HepG2 (cell line): ENCODE measurements around the gene UBE4A. TPM values are rescaled to one million over a fixed set of nuclear protein-coding genes. Genes with fewer than 3 reads are reported as not detected.

Experiments used
- ATAC-seq: fragments of 200-7000 bp; cut with Tn5 transposase; 3 replicates; pipeline ENCODE4 v1.9.1; 2020; ENCODE audit warnings: mild to moderate bottlenecking, moderate library complexity
- BruUV-seq: library from RNA; stranded (reverse); fragments of 400-500 nt; replicated peaks from 2 replicates; lab custom pipeline; 2021; lab: Mats Ljungman, UMichigan
- CTCF ChIA-PET: fragments of 300-600 bp; formaldehyde crosslinking; extraction: SDS; loops from one replicate; lab custom pipeline; 2021; ENCODE audit warnings: low total read pairs, inconsistent platforms, low intra/inter-chr PET ratio; lab: Yijun Ruan, JAX
- POLR2A ChIA-PET: fragments of 350-600 bp; sonication (Branson Sonifier 250); formaldehyde crosslinking; loops from one replicate; lab custom pipeline; 2020; ENCODE audit warnings: antibody characterized with exemption, inconsistent platforms; lab: Yijun Ruan, JAX
- DNase-seq: peaks from one replicate; pipeline ENCODE4 v3.0.0-alpha.2; 2015; ENCODE audit warnings: low spot score
- FAIRE-seq: peaks from 3 replicates; lab custom pipeline; 2011; peaks lifted over from hg19 to GRCh38; lab: Jason Lieb, UNC
- H2AFZ ChIP-seq: one replicate; pipeline ENCODE4 v1.6.1; 2011; ENCODE audit warnings: low read length, inconsistent platforms
- H3K27ac ChIP-seq: fragments of 300-600 bp; 3 replicates; pipeline ENCODE4 v1.8.0; 2011; ENCODE audit warnings: mixed run types, mild to moderate bottlenecking, mixed read lengths, low read length, inconsistent platforms; ENCODE audit not compliant: insufficient read depth; ENCODE audit errors: extremely low read length
- H3K27me3 ChIP-seq, 2 experiments: fragments of 200-600 bp in 1 of 2; 2 replicates in 1 of 2; 3 replicates in 1 of 2; pipeline versions ENCODE4 v1.6.0 to v1.8.0; 2011; ENCODE audit warnings: low read length in 2 of 2, mild to moderate bottlenecking in 2 of 2, moderate library complexity in 2 of 2, inconsistent platforms in 1 of 2; ENCODE audit not compliant: insufficient read depth in 2 of 2, control insufficient read depth in 1 of 2
- H3K36me3 ChIP-seq, 2 experiments: fragments of 200-600 bp in 1 of 2; replicated peaks in 1 of 2; 2 replicates in 1 of 2; 3 replicates in 1 of 2; pipeline versions ENCODE4 v1.5.1 to v1.8.0; 2011; ENCODE audit warnings: low read length in 2 of 2, inconsistent platforms in 1 of 2; ENCODE audit not compliant: insufficient read depth in 2 of 2, control insufficient read depth in 1 of 2
- H3K4me1 ChIP-seq: 2 replicates; pipeline ENCODE4 v1.5.1; 2012; ENCODE audit warnings: low read length, inconsistent platforms; ENCODE audit not compliant: insufficient read depth
- H3K4me2 ChIP-seq: 2 replicates; pipeline ENCODE4 v1.6.0; 2011; ENCODE audit warnings: low read depth, low read length, inconsistent platforms
- H3K4me3 ChIP-seq, 3 experiments: fragments of 200-600 bp in 1 of 3; sonication (generic), shearing (Covaris generic) in 1 of 3; replicated peaks in 1 of 3; 2 replicates each; pipeline ENCODE4 v1.5.1; 2011 to 2016; ENCODE audit warnings: low read length in 3 of 3, inconsistent platforms in 2 of 3, low read depth in 2 of 3, mild to moderate bottlenecking in 2 of 3, control low read depth in 1 of 3, mixed read lengths in 1 of 3; ENCODE audit not compliant: insufficient read depth in 1 of 3
- H3K79me2 ChIP-seq: one replicate; pipeline ENCODE4 v1.6.1; 2011; ENCODE audit warnings: low read length, inconsistent platforms; ENCODE audit not compliant: insufficient read depth
- H3K9ac ChIP-seq: 2 replicates; pipeline ENCODE4 v1.6.0; 2011; ENCODE audit warnings: mild to moderate bottlenecking, low read depth, low read length, inconsistent platforms; ENCODE audit not compliant: insufficient read depth
- H3K9me3 ChIP-seq: 2 replicates; pipeline ENCODE4 v1.5.1; 2012; ENCODE audit warnings: mild to moderate bottlenecking, low read length
- H4K20me1 ChIP-seq: 2 replicates; pipeline ENCODE4 v1.6.0; 2011; ENCODE audit warnings: inconsistent platforms, mild to moderate bottlenecking, low read length, moderate library complexity; ENCODE audit not compliant: insufficient read depth
- FOSL1 ChIP-seq: sonication (generic); formaldehyde crosslinking; IDR thresholded peaks from 2 replicates; pipeline ENCODE4 v1.9.0; 2021; ENCODE audit warnings: missing genetic modification reagents, borderline replicate concordance
- FOXM1 ChIP-seq: sonication (generic); formaldehyde crosslinking; IDR thresholded peaks from 2 replicates; pipeline ENCODE4 v1.5.0; 2020; ENCODE audit warnings: missing genetic modification reagents
- MIER2 ChIP-seq: IDR thresholded peaks from 2 replicates; pipeline ENCODE4 v1.6.1; 2016; ENCODE audit warnings: missing biosample characterization, missing genetic modification reagents
- POLR2AphosphoS2 ChIP-seq: IDR thresholded peaks from 2 replicates; pipeline ENCODE4 v1.6.1; 2011; ENCODE audit warnings: low read depth, low read length, improper control_type of control experiment
- POLR2G ChIP-seq: fragments of 200-400 bp; formaldehyde crosslinking; IDR thresholded peaks from 2 replicates; pipeline ENCODE4 v1.6.1; 2018; ENCODE audit warnings: mild to moderate bottlenecking, low read depth, low read length, moderate library complexity
- PRPF4 ChIP-seq: fragments of 200-400 bp; formaldehyde crosslinking; IDR thresholded peaks from 2 replicates; pipeline ENCODE4 v1.6.1; 2016; ENCODE audit warnings: low read length, low read depth; ENCODE audit not compliant: poor library complexity, severe bottlenecking
- XBP1 ChIP-seq: sonication (generic); formaldehyde crosslinking; IDR thresholded peaks from 2 replicates; pipeline ENCODE4 v1.5.0; 2020; ENCODE audit warnings: missing genetic modification reagents
- ZNF317 ChIP-seq: sonication (generic); formaldehyde crosslinking; IDR thresholded peaks from 2 replicates; pipeline ENCODE4 v1.5.0; 2020; ENCODE audit warnings: mild to moderate bottlenecking, missing genetic modification reagents
- ZNF329 ChIP-seq: sonication (generic); formaldehyde crosslinking; IDR thresholded peaks from 2 replicates; pipeline ENCODE4 v1.9.0; 2021; ENCODE audit warnings: low read depth, mild to moderate bottlenecking, missing genetic modification reagents
- ZNF460 ChIP-seq: sonication (generic); formaldehyde crosslinking; IDR thresholded peaks from 2 replicates; pipeline ENCODE4 v1.5.1; 2020; ENCODE audit warnings: missing genetic modification reagents, mild to moderate bottlenecking, borderline replicate concordance
- ZNF550 ChIP-seq: sonication (generic); formaldehyde crosslinking; IDR thresholded peaks from 2 replicates; pipeline ENCODE4 v1.4.0; 2020; ENCODE audit warnings: mild to moderate bottlenecking, missing genetic modification reagents, borderline replicate concordance
- ZNF652 ChIP-seq: IDR thresholded peaks from 2 replicates; pipeline ENCODE4 v1.6.1; 2016; ENCODE audit warnings: low read depth, borderline replicate concordance
- ZNF7 ChIP-seq: IDR thresholded peaks from 2 replicates; pipeline ENCODE4 v1.6.1; 2016; ENCODE audit warnings: missing biosample characterization, missing genetic modification reagents
- ZNF816 ChIP-seq: sonication (generic); formaldehyde crosslinking; IDR thresholded peaks from 2 replicates; pipeline ENCODE4 v1.8.0; 2022; ENCODE audit warnings: missing genetic modification reagents, mild to moderate bottlenecking, borderline replicate concordance
- ZNF883 ChIP-seq: sonication (generic); formaldehyde crosslinking; IDR thresholded peaks from 2 replicates; pipeline ENCODE4 v1.5.1; 2020; ENCODE audit warnings: mild to moderate bottlenecking, missing genetic modification reagents; ENCODE audit errors: not compliant biosample characterization
- WGBS: methylation state at CpG from one replicate; pipeline ENCODE4 v1.1.6; 2017; ENCODE audit warnings: low lambda C conversion rate; 5-methylcytosine and 5-hydroxymethylcytosine counted together
- in situ Hi-C: cut with HindIII; loops from 2 replicates; pipeline ENCODE4 v1.10.0; 2017; ENCODE audit warnings: low pct_unique_long_range_greater_than_20kb; ENCODE audit not compliant: extremely low pct_ligation_motif_present
- intact Hi-C: fragments of 100-400 bp; cut with micrococcal nuclease; formaldehyde crosslinking; loops from one replicate; pipeline ENCODE4 v1.10.0; 2022; ENCODE audit not compliant: unreplicated experiment
- polyA plus RNA-seq, 8 experiments: library from polyadenylated mRNA; depleted of rRNA in 3 of 8; stranded (reverse) in 7 of 8; unstranded in 1 of 8; fragments of >200 nt; fragmentation: Illumina TruSeq in 4 of 8; extraction: Trizol in 4 of 8; gene quantifications; 2 replicates each; pipeline versions ENCODE4 v1.2.1 to v1.2.3, GENCODE V29; 2011 to 2016; ENCODE audit warnings: low read depth in 4 of 8, missing spikeins in 1 of 8, mixed read lengths in 1 of 8; ENCODE audit not compliant: insufficient read depth in 1 of 8
- total RNA-seq, 5 experiments: library from RNA; depleted of rRNA; stranded (reverse); fragments of >200 nt; fragmentation: Illumina TruSeq; extraction: Trizol; gene quantifications; 2 replicates each; pipeline ENCODE4 v1.2.3, GENCODE V29; 2016; ENCODE audit warnings: low read depth in 1 of 5
- TF ChIP-seq, protein P1 (sequence below): sonication (generic); formaldehyde crosslinking; IDR thresholded peaks from 2 replicates; pipeline ENCODE4 v1.5.0; 2020; ENCODE audit warnings: missing genetic modification reagents
- TF ChIP-seq, protein P2 (sequence below): sonication (generic); formaldehyde crosslinking; IDR thresholded peaks from 2 replicates; pipeline ENCODE4 v1.9.0; 2022; ENCODE audit warnings: low read depth, missing genetic modification reagents
- TF ChIP-seq, protein P3 (sequence below): sonication (generic); formaldehyde crosslinking; IDR thresholded peaks from 2 replicates; pipeline ENCODE4 v1.4.0; 2020; ENCODE audit warnings: missing genetic modification reagents, borderline replicate concordance

UBE4A gene
- total and polyA plus RNA-seq, 2 of the 13 experiments (the other 11 are each of a cell fraction or from before 2014, with no cell fraction given) = 15.1 to 32.7 TPM

DNA sequence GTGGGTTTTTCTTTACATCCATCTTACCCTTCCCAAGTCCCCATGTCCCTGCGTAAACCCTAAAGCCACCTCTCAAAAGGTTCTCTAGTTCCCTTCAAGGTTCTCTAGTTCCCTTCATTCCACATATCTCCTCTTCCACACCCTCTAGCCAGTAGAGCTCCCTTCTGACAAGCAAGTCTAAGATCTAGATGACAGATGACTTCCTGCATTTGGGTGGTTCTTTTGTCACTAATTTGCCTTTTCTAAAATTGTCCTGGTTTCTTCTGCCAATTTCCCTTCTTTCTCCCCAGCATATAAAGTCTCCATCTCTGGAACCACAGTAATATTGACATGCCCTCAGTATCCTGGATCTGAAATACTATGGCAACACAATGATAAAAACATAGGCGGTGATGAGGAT, 47.1 kb upstream of the UBE4A start:
- Histone ChIP-seq H3K9me3 (no peaks in the 10 kb centered on the region), H2AFZ (no peak overlapping the region), H4K20me1 (no peaks in the 10 kb centered on the region; the same call in 1 of the 2 replicates), H3K4me3 (no peak overlapping the region), H3K36me3 (no peaks in the 10 kb centered on the region), H3K4me2 (no peak overlapping the region), H3K79me2 (no peaks in the 10 kb centered on the region), H3K9ac (no peak overlapping the region), H3K4me1 (peaks cover 29% of the 10 kb centered on the region), H3K27ac (no peak overlapping the region), H3K27me3 (peaks cover 2 to 46% of the 10 kb centered on the region in 2 experiments; a peak in 4 of 5 replicates)
- FAIRE-seq (no peak), ATAC-seq (no peak), DNase-seq (no peak)
- intact Hi-C loops = no loop called here
- POLR2A ChIA-PET = no interaction called here
- in situ Hi-C loops = loop anchor here (5.0 kb wide), 1 partner anchor 40 kb away; no protein-coding TSS in a partner anchor
- CTCF ChIA-PET = no interaction called here
- TF ChIP-seq MIER2 = no peak
- no peak for TF ChIP-seq ZNF652 (CRISPR knock-in tag)
- no peak for TF ChIP-seq XBP1 (CRISPR knock-in tag)
- no peak for TF ChIP-seq ZNF816
- TF ChIP-seq ZNF550 (CRISPR knock-in tag) = no peak
- TF ChIP-seq POLR2G = no peak
- no peak for TF ChIP-seq PRPF4
- TF ChIP-seq FOXM1 (CRISPR knock-in tag) = no peak
- TF ChIP-seq ZNF329 = no peak
- TF ChIP-seq ZNF7 (CRISPR knock-in tag) = no peak
- no peak for TF ChIP-seq POLR2AphosphoS2
- no peak for TF ChIP-seq ZNF460
- TF ChIP-seq ZNF883 (CRISPR knock-in tag) = no peak
- no peak for TF ChIP-seq ZNF317 (CRISPR knock-in tag)
- TF ChIP-seq FOSL1 (CRISPR knock-in tag) = no peak
- TF ChIP-seq, protein P1, sequence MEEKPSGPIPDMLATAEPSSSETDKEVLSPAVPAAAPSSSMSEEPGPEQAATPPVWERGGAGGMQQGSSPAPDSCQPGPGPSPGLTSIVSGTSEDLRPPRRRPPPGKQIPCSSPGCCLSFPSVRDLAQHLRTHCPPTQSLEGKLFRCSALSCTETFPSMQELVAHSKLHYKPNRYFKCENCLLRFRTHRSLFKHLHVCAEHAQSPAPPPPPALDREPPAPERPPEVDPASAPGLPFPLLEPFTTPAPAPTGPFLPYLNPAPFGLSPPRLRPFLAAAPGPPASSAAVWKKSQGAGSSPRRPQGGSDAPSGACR (CRISPR knock-in tag) = no peak
- TF ChIP-seq, protein P2, sequence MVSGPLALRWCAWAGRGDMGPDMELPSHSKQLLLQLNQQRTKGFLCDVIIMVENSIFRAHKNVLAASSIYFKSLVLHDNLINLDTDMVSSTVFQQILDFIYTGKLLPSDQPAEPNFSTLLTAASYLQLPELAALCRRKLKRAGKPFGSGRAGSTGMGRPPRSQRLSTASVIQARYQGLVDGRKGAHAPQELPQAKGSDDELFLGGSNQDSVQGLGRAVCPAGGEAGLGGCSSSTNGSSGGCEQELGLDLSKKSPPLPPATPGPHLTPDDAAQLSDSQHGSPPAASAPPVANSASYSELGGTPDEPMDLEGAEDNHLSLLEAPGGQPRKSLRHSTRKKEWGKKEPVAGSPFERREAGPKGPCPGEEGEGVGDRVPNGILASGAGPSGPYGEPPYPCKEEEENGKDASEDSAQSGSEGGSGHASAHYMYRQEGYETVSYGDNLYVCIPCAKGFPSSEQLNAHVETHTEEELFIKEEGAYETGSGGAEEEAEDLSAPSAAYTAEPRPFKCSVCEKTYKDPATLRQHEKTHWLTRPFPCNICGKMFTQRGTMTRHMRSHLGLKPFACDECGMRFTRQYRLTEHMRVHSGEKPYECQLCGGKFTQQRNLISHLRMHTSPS (CRISPR knock-in tag) = no peak
- TF ChIP-seq, protein P3, sequence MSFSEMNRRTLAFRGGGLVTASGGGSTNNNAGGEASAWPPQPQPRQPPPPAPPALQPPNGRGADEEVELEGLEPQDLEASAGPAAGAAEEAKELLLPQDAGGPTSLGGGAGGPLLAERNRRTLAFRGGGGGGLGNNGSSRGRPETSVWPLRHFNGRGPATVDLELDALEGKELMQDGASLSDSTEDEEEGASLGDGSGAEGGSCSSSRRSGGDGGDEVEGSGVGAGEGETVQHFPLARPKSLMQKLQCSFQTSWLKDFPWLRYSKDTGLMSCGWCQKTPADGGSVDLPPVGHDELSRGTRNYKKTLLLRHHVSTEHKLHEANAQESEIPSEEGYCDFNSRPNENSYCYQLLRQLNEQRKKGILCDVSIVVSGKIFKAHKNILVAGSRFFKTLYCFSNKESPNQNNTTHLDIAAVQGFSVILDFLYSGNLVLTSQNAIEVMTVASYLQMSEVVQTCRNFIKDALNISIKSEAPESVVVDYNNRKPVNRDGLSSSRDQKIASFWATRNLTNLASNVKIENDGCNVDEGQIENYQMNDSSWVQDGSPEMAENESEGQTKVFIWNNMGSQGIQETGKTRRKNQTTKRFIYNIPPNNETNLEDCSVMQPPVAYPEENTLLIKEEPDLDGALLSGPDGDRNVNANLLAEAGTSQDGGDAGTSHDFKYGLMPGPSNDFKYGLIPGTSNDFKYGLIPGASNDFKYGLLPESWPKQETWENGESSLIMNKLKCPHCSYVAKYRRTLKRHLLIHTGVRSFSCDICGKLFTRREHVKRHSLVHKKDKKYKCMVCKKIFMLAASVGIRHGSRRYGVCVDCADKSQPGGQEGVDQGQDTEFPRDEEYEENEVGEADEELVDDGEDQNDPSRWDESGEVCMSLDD = no peak
- no TSS peak for BruUV-seq
- 80% methylated on average over 2 of the region's 2 CpGs for WGBS
